Stimulated activated CD8-positive, alpha-beta memory T cell treated with anti-CD3 and anti-CD28 coated beads, Interleukin-12 subunit alpha, Interleukin-12 subunit beta, amount 100 ng/mL, for 4 hours (primary cell): ENCODE data around the gene TRIP11.
"Not testable (repeated sequence)": the region's sequence is repeated elsewhere in the genome, so short reads cannot be mapped to it uniquely, and the experiment has no call there.

Source experiments
- DNase-seq: peaks from one replicate; pipeline ENCODE4 v3.0.0-alpha.2; 2020; ENCODE audit warnings: low read depth

Gene TRIP11

DNA sequence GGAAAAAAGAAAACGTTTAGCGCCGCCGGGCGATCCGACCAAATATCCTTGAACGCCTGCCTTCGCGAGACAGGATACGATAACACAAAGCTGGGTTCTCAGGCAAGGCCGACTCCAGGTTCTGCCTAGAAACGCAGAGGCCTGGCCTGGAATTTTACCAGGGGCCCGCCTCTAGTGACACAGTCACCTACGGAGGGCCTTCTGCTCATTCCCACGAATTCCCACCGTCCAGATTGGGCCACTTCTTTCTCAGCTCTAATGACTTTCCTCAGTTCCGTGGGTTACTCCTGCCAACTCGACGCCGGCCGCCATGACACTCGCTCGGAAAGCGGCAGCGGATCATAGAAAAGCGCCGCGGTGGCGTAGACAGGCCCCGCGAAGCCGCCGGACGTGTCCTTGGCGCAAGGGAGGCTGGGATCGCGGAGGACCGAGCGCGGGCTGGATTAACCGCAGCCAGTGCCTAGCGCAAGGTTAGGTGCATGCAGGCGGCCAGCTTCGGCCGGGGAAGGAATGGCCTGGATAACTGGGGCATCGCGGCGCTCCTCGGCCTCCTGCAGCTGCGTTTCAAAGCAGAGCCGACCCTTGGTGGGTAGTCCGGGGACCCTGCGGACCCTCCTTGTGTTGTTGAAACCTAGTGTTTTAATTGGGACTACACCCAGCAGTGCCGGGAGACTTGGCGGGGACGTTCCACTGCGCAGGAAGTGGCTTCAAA is at the start of gene TRIP11:
Gene TRIP11 (minus strand): TSS at position 341 of the 712 bp plus-strand sequence. CDS start 374 bp downstream, outside the sequence.
- DNase-seq: peak; percentile 92

DNA sequence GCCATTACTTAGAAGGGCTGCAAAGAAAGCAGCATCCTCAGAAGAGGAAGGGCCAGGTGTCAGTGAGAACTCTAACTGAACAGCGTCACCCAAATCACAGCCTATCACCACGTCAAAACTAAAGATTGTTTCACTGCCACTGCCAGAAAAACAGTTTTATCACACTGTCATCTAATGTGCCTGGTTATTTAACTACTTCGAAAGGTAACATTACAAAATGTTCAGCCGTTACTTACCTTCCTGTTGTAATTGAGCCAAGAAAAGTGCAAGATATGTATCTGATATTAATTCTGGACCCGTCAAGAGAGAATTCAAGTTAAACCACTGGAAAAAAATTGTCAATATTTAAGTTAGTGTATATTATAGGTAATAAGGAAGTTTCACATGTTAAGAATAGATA is 48.6 kb upstream of the TRIP11 start:
- no peak for DNase-seq

- DNase-seq: no peak
These were observed 34.7 kb upstream of the TRIP11 start for GRCh38 chr14:92074555-92074954.

DNA sequence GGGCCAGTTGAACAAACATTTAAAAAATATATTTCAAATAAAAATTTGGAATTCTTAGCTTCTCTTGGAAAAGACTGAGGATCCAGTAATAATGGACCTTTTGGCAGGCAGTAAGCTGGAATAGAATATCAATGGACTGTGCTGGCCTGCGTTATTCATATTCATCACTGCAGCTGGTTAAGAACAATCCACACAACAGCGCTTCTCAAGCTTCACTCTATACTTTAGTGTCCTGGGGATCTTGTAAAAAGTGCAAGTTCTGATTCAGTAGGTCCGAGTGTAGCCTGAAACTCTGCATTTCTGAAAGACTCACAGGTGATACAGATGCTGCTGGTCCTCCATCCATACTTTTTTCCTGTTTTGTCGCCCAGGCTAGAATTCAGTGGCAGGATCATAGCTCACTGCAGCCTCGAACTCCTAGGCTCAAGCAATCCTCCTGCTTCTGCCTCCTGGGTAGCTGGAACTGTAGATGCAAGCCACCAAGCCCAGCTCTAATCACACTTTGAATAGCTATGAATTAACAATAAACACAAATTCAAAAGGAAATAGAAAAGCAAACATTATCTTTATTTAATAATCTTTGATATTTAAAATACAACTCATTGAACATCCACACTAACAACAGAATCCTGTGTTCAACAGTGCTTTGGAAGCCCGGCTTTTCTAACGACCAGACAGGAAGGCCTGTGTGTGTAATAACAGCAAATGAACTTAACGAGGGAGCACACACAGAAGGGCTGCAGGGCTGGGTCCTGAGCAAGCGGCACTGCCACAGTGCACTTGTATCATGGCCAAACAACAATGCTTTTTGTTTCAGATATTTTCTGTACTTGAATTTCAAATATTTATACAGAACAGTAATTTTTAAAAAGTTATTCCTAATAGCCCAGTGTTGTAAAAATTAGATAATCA is 18.4 kb upstream of the TRIP11 start:
- DNase-seq: no peak

- DNase-seq: no peak
These were observed 9.9 kb upstream of the TRIP11 start for GRCh38 chr14:92049781-92050180.

DNA sequence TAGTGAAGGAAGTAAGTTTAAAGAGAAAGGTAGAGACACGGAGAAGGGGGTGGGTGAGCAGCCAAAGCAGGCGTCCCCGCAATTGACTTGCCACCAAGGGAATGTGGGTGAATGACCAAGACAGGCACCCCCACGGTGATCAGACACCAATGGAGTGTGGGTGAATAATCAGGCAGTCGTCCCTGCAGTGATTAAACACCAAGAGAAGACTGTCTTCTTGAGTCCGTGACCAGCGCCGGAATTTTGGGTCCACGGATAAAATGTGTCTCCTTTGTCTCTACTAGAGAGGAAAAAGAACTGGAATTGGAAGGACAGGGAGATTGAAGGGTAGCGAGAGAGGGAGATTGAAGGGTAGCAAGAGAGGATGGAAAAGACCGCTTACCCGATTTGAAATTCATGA is 9.4 kb upstream of the TRIP11 start:
- not testable (repeated sequence) for DNase-seq

DNA sequence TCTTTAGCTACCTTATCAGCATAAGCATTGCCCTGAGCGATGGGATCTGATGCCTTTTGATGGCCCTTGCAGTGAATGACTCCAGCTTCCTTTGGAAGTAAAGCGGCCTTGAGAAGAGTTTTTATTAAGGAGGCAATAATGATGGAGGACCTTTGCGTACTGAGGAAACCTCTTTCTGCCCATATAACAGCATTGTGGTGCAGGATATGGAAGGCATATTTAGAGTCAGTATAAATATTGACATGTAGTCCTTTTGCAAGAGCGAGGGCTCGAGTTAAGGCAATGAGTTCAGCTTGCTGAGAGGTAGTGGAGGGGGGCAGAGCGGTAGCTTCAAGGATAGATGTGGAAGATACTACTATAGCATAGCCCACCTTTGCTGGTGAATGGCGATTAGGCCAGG is 6.0 kb upstream of the TRIP11 start:
- not testable (repeated sequence) for DNase-seq

- not testable (repeated sequence) for DNase-seq
These were observed 1.9 kb upstream of the TRIP11 start for GRCh38 chr14:92041766-92042165.

GRCh38 chr14:92041203-92041602 is 1.3 kb upstream of the TRIP11 start:
- DNase-seq: no peak

DNA sequence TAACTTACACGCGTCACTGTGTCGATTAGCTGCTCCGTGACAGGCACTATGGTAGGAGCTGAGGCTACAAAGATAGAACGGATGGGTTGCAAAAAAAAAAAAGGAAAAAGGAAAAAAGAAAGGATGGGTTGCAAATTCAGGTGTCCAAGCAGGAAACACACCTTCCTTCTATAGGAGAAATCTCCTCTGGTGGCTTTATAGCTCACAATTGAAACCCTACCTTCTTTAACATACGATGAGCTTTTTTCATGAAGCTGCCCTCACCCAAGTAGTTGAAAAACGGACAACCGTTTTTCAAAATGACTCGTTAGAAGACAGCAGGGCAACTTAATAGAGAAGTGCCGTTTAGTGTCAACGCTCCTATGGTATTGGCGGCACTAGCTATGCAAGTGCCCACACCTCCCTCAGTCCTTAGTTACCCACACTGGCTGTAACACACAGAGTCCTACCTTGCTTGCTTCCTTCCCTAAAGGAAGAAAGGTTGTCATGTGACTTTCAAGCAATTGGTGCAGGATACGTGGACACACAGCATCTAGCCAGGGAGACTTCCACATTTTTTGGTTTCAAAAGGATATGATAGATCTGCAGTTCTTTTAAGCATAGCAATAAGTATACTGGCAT is 682 bp upstream of the TRIP11 start:
- no peak for DNase-seq

- no peak for DNase-seq
These were observed 668 bp downstream of the TRIP11 start for GRCh38 chr14:92039063-92039718.

DNA sequence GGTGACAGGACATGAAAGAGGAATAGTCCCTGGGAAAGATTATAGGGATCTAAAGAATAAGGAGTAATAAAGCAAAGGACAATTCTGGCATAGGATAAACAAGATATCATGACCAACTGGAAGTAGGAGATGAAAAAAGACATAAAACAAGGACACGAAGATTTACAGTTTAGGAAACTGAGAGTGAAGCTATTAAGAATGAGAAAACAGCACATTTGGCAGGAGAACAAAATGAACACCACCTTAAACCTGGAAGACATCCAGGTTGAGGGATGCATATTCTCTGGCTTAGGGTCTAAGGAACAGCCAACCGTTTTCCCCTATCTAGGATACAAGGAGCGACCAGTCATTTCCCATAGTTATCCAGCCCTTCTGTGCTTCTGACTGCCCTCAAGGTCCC is 1.9 kb downstream of the TRIP11 start:
- no peak for DNase-seq

DNA sequence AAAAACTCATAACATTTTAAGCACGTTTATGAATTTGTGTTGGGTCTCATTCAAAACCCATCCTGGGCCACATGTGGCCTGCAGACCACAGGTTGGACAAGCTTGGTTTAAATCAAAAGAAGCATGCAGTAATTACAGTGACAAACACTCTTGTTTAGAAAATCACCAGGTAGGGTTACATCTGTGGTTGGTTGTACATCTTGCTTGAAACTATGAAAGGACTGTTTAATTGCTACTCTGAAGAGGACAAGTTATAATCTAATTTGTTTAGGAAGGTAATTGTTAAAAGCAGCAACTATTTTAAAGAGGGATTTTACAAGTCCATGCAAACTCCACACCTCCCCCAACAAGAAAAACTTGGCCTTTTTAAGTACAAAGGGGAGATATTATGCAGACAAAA is 4.0 kb downstream of the TRIP11 start:
- DNase-seq: no peak

DNA sequence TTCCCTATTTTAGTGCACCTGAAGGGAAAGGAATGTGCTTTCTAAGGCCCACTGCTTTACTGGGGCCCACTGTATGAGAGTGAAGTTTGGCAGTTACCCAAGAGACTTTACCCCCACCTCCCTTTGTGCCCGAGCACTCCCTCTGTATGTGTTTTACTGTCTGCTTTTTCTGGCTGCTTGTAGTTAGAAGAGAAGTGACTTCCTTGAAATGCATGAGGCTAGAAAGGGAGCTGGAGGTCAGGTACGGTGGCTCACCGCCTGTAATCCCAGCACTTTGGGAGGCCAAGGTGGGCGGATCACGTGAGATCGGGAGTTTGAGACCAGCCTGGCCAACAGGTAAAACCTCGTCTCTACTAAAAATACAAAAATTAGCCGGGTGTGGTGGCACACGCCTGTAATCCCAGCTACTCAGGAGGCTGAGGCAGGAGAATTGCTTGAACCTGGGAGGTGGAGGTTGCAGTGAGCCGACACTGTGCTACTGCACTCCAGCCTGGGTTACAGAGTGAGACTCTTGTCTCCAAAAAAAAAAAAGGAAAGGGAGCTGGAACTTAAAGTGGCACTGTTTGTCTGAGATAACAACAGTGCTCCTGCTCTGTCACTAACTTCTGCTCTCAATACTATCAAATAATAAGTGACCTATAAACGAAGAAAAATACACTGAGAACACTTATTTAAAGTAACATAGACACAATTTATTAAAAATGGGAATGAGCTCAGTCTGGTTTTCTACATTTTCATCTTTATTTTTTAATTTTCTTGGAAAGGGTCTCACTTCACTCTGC is 5.8 kb downstream of the TRIP11 start:
- no peak for DNase-seq

DNA sequence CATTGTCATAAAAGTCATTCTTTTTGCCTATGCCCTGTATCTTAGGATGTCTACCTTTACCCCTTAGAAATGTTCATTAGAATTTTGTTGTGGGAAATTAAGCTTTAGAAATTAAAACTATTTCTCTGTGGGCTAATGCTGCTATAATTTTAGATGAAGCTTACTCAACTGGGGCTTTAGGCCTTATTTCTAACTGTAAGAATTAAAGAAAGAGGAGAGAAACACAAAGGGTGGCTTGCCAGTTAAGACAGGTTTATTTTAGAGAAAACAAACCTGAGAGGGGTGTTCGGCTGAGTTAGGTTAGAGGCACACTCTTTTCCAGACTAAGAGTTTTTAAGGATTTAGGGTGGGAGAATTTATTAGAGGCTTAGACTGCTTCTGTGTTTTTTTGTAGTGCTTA is 6.4 kb downstream of the TRIP11 start:
- DNase-seq: no peak

DNA sequence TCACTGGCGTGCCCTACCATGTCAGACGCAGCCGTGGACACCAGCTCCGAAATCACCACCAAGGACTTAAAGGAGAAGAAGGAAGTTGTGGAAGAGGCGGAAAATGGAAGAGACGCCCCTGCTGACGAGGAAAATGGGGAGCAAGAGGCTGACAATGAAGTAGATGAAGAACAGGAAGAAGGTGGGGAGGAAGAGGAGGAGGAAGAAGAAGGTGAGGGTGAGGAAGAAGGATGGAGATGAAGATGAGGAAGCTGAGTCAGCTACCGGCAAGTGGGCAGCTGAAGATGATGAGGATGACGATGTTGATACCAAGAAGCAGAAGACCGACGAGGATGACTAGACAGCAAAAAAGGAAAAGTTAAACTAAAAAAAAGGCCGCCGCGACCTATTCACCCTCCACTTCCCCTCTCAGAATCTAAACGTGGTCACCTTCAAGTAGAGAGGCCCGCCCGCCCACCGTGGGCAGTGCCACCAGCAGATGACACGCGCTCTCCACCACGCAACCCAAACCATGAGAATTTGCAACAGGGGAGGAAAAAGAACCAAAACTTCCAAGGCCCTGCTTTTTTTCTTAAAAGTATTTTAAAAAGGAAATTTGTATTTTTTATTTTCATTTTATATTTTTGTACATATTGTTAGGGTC is 13.2 kb downstream of the TRIP11 start:
- DNase-seq: no peak

DNA sequence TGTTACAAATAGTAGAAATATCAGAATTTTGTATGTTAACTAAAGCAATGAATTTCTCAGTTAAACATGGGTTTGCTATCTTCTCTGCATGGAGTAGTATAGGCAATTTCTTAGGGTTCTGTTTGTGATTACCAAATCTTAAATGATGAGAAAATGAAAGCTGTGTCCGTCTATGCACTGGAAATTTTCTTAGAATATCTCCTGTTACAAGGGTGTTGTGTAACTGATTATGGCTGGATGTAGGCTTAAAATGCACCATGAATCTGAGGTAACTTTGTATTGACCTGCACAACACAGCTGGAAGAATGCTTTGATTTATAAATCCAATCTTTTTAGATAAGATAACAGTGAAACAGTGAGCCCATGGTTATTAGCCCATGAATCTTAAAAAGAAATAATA is 17.8 kb downstream of the TRIP11 start:
- no peak for DNase-seq

DNA sequence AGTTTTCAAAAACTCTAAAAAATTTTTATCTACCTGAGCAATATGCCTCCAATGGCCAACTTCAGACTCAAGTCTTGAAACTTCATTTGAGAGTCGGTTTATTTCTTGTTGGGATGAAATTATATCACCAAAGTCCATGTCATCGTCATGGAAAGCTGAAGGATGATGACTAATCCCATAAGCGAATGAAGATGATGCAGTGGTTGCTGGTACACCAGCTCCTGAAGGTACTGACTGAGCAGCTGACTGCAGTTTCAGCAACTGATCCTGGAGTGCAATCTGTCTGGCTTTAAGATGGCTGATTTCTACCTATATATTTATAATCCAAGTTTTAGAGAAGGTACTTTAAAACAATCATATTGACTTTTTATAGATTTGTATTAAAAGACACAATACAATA is 18.3 kb downstream of the TRIP11 start:
- no peak for DNase-seq

DNA sequence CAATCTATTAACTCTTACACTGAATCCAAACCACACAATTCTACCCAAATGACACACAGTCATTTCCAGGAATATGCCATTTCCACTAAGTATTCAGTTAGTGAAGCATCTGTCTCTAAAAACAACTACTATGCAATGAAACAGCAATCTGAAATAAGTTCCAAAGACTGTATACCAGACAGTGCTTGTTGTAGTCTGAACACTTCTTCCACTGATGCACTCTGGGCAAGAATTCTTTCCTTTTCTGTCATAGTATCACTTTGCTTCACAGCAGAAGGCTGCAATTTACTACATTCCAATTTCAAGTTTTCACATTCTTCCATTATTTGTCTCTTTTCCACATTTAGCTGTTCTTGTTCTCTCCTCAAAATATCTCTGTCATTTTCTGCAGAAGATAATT is 25.8 kb downstream of the TRIP11 start:
- no peak for DNase-seq

DNA sequence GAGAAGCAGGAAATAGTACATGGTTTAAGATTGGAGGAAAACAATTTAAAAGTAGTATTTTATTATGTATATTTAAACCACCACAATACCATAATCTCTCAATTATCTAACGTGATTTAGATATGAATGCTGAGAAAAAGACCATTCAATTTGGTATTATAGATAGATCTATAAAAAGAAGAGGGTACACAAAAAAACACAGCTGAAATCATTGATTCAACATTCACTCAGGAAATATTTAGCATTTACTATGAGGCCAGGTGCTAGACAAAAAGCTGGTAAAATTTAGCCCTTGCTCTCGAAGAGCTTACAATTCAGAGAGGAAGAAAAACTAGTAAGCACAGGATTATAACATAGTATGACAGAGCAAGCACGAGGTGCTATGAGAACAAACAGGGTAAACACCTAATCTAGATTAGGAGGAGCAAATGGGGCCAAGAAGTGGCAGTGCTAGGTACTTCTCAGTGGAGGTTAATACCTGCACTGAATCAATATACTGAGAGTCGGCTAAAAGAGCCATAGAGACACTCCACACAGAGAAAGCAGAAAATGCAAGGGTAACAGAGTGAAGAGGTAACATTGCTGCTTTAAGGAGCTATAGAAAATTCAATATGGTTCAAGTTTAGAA is 27.6 kb downstream of the TRIP11 start:
- DNase-seq: no peak

DNA sequence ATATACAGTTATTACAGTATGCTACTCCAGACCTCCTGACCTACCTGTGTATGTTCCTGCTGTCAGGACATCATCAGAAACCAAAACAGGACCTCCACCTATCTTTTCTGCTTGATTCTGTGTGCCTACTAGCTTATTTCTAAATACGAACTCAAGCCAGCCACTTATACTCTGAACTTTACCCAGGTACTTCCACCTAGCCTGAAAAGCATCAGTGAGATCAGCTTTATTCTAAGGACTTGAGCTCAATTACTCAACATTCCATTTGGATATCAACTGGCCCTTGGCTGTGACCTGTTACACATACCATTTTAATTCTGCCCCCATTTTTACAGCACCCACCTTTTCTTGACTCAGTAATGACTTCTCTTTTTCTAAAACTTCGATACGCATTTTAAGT is 29.2 kb downstream of the TRIP11 start:
- no peak for DNase-seq
